Natural killer cell treated with Interleukin-12 subunit alpha and Interleukin-12 subunit beta and Interleukin-15 and Interleukin-18, amount 100 ng/mL, for 72 hours (primary cell): Measurements from ENCODE around the gene AGBL4. TPM values are rescaled to one million over a fixed set of nuclear protein-coding genes. Genes with fewer than 3 reads are reported as not detected.

Experiments
- ATAC-seq, 2 donors: fragments of 150-1000 bp; cut with Tn5 transposase in 1 of 2; sonication (Bioruptor Pico), chemical (Tn5 transposase) in 1 of 2; 2 replicates each; pipeline ENCODE4 v1.10.0; 2021
- DNase-seq: peaks from one replicate; pipeline ENCODE4 v3.0.0; 2022; ENCODE audit warnings: low spot score
- H3K27ac Mint-ChIP-seq, 2 donors: 1 replicate in 1 of 2; 2 replicates in 1 of 2; pipeline ENCODE4 v1.8.0; 2022; ENCODE audit warnings: mixed read lengths in 2 of 2, mild to moderate bottlenecking in 1 of 2, moderate library complexity in 1 of 2
- H3K27me3 Mint-ChIP-seq, 2 donors: 1 replicate in 1 of 2; 2 replicates in 1 of 2; pipeline ENCODE4 v1.8.0; 2022; ENCODE audit warnings: mixed read lengths in 2 of 2
- H3K36me3 Mint-ChIP-seq: one replicate; pipeline ENCODE4 v1.8.0; 2022; ENCODE audit warnings: mixed read lengths
- H3K4me1 Mint-ChIP-seq, 2 donors: 1 replicate in 1 of 2; 2 replicates in 1 of 2; pipeline ENCODE4 v1.8.0; 2022; ENCODE audit warnings: low read depth in 2 of 2, mixed read lengths in 2 of 2, mild to moderate bottlenecking in 1 of 2
- H3K4me3 Mint-ChIP-seq: one replicate; pipeline ENCODE4 v1.8.0; 2022; ENCODE audit warnings: mixed read lengths
- H3K9me3 Mint-ChIP-seq: 2 replicates; pipeline ENCODE4 v1.8.0; 2022; ENCODE audit warnings: mixed read lengths
- total RNA-seq, 2 donors: library from RNA; stranded (reverse); gene quantifications; one replicate each; pipeline ENCODE4 v1.2.3, GENCODE V29; 2022

The AGBL4 gene
- total RNA-seq, 2 donors from 2014 or later = 0.19 TPM; not detected in 1

DNA sequence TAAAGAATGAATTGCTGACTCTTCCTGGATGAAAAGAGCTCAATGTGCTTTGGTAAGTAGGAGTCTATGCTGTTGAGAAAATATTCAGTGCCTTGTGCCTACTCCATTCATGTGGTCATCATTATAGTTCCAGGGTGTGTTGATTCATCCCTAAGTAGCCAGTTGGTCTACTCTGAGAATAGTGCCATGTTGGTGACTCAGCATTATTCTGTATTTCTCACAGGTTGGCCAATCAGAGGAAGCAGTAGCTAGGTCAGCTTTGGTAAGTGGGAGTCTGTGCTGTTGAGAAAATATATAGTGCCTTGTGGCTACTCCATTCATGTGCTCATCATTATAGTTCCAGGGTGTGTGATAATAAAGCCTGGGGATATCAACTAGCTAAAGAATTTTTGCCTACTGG lies 397.3 kb downstream of the AGBL4 start:
- ATAC-seq = no peak

DNA sequence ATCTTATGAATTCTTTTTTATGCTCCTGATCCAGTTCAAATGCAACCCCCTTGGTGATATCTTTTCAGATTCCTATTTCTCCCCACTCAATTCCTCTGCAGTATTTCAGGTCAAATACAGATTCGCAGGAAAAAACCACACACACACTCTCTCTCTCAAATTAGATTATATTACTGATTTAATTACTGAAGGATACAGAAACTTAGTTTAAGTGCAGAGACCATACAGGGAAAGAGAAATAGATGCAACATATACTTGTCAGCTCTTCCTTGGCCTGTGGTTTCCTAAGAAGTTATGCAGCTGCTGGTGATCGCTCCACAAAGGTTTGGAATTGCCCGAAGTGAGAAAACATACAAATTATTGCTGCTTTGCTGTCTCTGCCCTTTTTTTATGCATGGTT lies 400.9 kb downstream of the AGBL4 start:
- ATAC-seq = no peak
- no peak for DNase-seq
- no peak overlapping the region for H3K27ac Mint-ChIP-seq
- H3K36me3 Mint-ChIP-seq = no peaks in the 10 kb centered on the region
- H3K9me3 Mint-ChIP-seq = peaks cover 20% of the 10 kb centered on the region
- H3K4me1 Mint-ChIP-seq = no peaks in the 10 kb centered on the region
- H3K4me3 Mint-ChIP-seq = no peak overlapping the region
- H3K27me3 Mint-ChIP-seq = no peaks in the 10 kb centered on the region

More for the DNA sequence above, 397.3 kb downstream of the AGBL4 start:
- no peaks in the 10 kb centered on the region for H3K27me3 Mint-ChIP-seq
- H3K4me1 Mint-ChIP-seq = no peaks in the 10 kb centered on the region
- no peaks in the 10 kb centered on the region for H3K36me3 Mint-ChIP-seq
- H3K4me3 Mint-ChIP-seq = no peak overlapping the region
- H3K9me3 Mint-ChIP-seq = peaks cover 17% of the 10 kb centered on the region
- DNase-seq = no peak
- no peak overlapping the region for H3K27ac Mint-ChIP-seq

DNA sequence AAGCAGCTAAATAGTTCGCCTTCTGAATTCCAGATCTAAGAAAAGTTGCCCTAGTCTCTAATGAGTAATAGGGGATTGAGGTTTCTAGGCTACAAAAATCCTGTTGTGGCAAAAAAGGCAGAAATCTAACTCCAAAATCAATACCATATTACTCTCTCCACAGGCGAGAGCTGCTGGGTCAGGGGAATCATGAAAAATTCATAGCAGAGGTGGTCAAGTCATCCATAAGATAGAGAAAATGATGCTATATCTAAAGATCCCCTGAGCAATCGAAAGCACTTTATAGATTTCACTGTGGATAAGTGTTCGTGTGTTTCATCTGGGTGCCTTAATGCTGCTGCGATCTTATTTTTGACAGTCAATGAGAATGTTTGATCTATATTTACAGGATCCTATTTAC lies 417.7 kb downstream of the AGBL4 start:
- no peaks in the 10 kb centered on the region for H3K36me3 Mint-ChIP-seq
- ATAC-seq (no peak), DNase-seq (no peak)
- no peak overlapping the region for H3K27ac Mint-ChIP-seq
- H3K9me3 Mint-ChIP-seq = peaks cover 10% of the 10 kb centered on the region
- no peaks in the 10 kb centered on the region for H3K4me1 Mint-ChIP-seq
- H3K27me3 Mint-ChIP-seq = no peaks in the 10 kb centered on the region
- H3K4me3 Mint-ChIP-seq = no peak overlapping the region

DNA sequence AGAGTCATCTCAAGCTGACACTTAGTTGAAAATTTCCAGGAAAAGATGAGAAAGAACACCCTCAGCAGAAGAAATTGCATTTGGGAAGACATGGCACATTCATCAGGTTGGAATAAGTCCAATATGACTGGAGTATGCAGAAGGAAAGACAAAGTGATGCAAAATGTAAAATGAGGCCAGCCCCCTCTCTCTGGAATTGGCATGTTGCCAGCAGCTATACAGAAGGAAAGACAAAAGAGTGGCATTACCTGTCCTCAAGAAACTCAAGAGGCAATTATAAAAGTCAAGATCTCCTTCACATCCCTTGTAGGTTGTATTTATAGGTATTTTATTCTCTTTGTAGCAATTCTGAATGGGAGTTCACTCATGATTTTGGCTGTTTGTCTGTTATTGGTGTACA lies 426.3 kb downstream of the AGBL4 start:
- Mint-ChIP-seq H3K27ac (no peak overlapping the region), H3K9me3 (peaks cover 23% of the 10 kb centered on the region), H3K4me3 (no peak overlapping the region), H3K4me1 (no peaks in the 10 kb centered on the region), H3K36me3 (no peaks in the 10 kb centered on the region), H3K27me3 (no peaks in the 10 kb centered on the region)
- DNase-seq (no peak), ATAC-seq (no peak)

DNA sequence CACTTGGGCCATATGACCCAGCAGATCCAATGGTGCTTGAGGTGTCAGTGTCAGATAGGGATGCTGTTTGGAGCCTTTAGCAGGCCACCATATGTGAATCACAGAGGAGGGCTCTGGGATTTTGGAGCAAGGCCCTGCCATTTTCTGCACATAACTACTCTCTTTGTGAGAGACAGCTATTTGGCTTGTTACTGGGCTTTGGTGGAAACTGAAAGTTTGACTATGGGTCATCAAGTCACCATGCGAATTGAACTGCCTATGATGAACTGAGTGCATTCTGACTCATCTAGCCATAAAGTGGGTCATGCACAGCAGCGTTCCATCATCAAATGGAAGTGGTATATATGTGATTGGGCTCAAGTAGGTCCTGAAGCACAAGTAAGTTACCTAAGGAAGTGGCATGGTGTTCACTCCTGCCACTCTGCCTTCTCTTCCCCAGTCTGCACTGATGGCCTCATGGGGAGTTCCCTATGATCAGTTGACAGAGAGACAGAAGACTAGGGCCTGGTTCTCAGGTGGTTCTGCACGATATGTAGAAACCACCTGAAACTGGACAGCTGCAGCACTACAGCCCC lies 447.3 kb downstream of the AGBL4 start:
- no peaks in the 10 kb centered on the region for H3K4me1 Mint-ChIP-seq

DNA sequence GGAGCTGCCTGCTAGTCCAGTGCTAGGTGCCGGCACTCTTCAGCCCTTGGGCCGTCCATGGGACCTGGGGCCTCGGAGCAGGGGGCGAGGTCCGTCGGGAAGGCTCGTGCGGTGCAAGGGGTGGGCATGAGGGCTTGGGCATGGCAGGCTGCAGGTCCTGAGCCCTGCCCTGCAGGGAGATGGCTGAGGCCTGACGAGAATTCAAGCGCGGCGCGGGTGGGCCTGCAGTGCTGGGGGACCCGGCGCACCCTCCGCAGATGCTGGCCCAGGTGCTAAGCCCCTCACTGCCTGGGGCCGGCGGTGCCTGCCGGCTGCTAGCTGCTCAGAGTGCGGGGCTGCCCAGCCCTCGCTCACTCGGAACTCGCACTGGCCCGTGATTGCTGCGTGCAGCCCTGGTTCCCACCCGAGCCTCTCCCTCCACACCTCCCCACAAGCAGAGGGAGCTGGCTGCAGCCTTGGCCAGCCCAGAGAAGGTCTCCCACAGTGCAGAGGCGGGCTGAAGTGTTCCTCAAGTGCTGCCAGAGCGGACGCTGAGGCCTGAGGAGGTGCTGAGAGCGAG lies 467.0 kb downstream of the AGBL4 start:
- H3K4me1 Mint-ChIP-seq = no peaks in the 10 kb centered on the region
- ATAC-seq (no peak), DNase-seq (no peak)
- H3K36me3 Mint-ChIP-seq = no peaks in the 10 kb centered on the region
- no peak overlapping the region for H3K4me3 Mint-ChIP-seq
- H3K27me3 Mint-ChIP-seq = no peaks in the 10 kb centered on the region
- H3K27ac Mint-ChIP-seq = no peak overlapping the region
- peaks cover 4% of the 10 kb centered on the region for H3K9me3 Mint-ChIP-seq

More for the DNA sequence above, 447.3 kb downstream of the AGBL4 start:
- ATAC-seq (no peak), DNase-seq (no peak)
- H3K36me3 Mint-ChIP-seq = peaks cover 10% of the 10 kb centered on the region
- H3K4me3 Mint-ChIP-seq = no peak overlapping the region
- peaks cover 28% of the 10 kb centered on the region for H3K9me3 Mint-ChIP-seq
- no peak overlapping the region for H3K27ac Mint-ChIP-seq
- H3K27me3 Mint-ChIP-seq = no peaks in the 10 kb centered on the region

DNA sequence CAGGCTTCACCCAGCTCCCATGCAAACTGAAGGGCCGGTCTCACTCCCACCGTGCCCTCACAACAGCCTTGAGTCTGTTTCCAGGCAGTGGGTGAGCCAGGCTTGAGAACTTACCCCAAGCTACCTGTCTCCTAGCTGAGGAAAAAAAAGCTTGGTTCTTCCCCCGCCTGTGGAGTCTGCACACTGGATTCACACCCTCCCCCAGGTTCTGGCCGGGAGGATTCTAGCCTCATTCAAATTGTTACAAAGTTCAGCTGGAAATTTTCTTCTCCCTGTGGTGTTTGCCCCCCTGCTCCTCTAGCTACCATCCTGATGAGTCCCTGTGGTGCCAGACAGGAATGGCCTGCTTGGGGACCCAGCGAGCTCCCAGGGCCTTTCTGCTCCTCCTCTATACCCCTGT lies 471.7 kb downstream of the AGBL4 start:
- Mint-ChIP-seq H3K27ac (no peak overlapping the region), H3K9me3 (peaks cover 6% of the 10 kb centered on the region), H3K27me3 (no peaks in the 10 kb centered on the region), H3K4me3 (no peak overlapping the region), H3K4me1 (no peaks in the 10 kb centered on the region), H3K36me3 (no peaks in the 10 kb centered on the region)
- ATAC-seq = no peak
- no peak for DNase-seq

DNA sequence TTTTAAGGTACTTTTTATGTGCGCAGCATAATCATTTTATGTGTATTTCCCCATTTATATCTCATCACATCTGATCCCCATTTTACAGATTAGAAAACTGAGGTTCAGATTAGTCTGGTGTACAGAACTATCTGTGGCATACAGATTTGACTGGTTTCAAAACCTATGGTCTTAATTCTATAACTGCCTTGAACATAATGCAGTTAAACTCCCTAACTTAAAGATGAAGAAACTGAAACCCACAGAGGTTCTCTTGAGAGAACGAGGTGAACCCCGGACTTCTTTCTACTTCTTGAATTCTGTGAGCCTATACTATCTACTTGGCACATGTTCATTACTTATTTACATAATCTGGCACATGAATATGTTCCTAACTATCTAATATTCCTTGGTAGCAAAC lies 479.1 kb downstream of the AGBL4 start:
- ATAC-seq (no peak), DNase-seq (no peak)
- peaks cover 10% of the 10 kb centered on the region for H3K9me3 Mint-ChIP-seq
- no peaks in the 10 kb centered on the region for H3K4me1 Mint-ChIP-seq
- H3K36me3 Mint-ChIP-seq = no peaks in the 10 kb centered on the region
- no peaks in the 10 kb centered on the region for H3K27me3 Mint-ChIP-seq
- no peak overlapping the region for H3K4me3 Mint-ChIP-seq
- no peak overlapping the region for H3K27ac Mint-ChIP-seq

DNA sequence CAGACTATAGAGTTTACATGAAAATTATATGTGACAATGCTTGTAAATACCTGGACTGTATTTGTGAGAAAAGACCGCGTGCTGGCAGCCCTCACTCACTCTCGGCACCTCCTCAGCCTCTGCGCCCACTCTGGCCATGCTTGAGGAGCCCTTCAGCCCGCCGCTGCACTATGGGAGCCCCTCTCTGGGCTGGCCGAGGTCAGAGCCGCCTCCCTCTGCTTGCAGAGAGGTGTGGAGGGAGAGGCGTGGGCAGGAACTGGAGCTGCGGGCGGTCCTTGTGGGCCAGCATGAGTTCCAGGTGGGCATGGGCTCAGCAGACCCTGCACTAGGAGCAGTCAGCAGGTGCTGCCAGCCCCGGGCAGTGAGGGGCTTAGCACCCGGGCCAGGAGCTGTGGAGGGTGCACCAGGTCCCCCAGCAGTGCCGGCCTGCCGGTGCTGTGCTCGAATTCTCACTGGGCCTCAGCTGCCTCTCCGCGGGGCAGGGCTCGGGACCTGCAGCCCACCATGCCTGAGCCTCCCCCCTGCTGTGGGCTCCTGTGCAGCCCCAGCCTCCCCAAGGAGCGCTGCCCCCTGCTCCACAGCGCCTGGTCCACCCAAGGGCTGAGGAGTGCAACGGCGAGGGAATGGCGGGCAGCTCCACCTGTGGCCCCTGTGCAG lies 482.5 kb downstream of the AGBL4 start:
- no peak overlapping the region for H3K27ac Mint-ChIP-seq

DNA sequence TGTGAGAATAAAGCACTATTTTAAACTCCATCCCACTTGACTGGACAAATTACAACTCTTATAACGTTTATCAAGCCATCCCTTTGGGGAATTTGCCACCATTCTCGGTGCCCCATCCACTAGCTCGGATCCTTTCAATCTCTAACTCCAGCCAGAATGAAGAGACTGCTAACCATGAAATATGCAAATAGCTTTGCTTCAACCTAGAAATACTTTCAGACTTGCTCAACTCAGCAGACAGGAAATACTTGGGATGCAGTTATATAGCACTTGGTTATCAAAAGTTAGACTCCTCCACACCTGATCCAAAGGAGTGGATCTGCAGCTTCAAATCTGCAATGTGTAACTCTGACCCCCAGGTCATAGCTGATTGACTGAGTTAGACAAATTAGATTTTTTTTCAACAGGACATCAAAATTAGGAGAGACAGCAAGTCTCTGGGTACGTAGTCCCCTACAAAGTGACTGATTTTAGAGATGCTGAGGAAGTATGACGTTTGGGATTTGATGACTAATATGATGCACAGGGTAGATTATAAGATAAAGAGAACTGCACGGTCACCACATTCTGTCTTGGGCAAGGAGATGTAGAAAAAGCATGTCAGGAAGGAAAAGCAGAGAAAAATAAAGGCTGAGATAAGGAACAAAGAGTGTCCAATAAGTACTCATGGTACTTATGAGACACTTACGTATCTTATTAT lies 496.0 kb downstream of the AGBL4 start:
- Mint-ChIP-seq H3K27ac (no peak overlapping the region), H3K27me3 (no peaks in the 10 kb centered on the region), H3K36me3 (no peaks in the 10 kb centered on the region), H3K4me3 (no peak overlapping the region), H3K4me1 (no peaks in the 10 kb centered on the region), H3K9me3 (peaks cover 5% of the 10 kb centered on the region)
- DNase-seq (no peak), ATAC-seq (no peak)

More for the DNA sequence above, 482.5 kb downstream of the AGBL4 start:
- H3K9me3 Mint-ChIP-seq = peaks cover 16% of the 10 kb centered on the region
- no peaks in the 10 kb centered on the region for H3K36me3 Mint-ChIP-seq
- H3K4me1 Mint-ChIP-seq = no peaks in the 10 kb centered on the region
- DNase-seq (no peak), ATAC-seq (no peak)
- H3K27me3 Mint-ChIP-seq = no peaks in the 10 kb centered on the region
- no peak overlapping the region for H3K4me3 Mint-ChIP-seq

DNA sequence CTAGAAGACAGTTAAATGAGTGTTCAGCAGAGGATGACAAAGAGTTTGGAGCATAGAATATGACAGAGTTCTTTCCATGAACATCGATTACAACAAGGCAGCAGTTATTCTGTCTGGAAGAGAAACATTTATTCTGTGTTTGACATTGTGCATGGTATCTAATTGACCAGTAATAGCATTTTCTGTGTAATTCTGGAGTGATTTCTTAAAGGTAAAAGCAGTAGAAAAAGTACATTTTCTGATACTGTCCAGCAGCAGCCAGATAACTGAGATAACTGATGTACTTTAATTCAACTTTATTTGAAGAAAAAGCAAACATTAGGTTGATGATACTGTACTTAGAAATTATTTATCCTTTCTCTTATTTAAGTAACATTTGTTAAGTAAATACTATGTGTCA lies 497.1 kb downstream of the AGBL4 start:
- Mint-ChIP-seq H3K36me3 (no peaks in the 10 kb centered on the region), H3K4me1 (no peaks in the 10 kb centered on the region), H3K27me3 (no peaks in the 10 kb centered on the region), H3K4me3 (no peak overlapping the region), H3K9me3 (peaks cover 4% of the 10 kb centered on the region), H3K27ac (no peak overlapping the region)
- ATAC-seq (no peak), DNase-seq (no peak)

DNA sequence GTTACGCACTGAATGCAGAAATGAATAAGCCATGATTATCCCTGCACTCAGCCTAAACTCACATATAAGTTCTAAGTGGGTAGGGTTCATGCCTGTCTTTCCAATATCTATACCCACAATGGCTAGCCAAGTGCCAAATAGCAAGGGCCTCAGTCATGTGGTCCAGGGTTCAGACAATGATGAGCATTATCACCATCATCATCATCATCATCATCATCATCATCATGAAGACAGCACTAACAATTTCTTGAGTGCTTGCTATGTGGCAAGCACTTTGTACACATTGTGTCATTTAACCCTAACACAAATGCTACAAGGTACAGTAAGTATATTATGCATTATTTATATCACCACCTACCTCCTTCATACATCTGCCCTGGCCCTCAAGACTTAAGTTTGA lies 500.0 kb downstream of the AGBL4 start:
- no peak for ATAC-seq
- DNase-seq = no peak
- Mint-ChIP-seq H3K4me3 (no peak overlapping the region), H3K27me3 (no peaks in the 10 kb centered on the region), H3K36me3 (no peaks in the 10 kb centered on the region), H3K9me3 (no peaks in the 10 kb centered on the region), H3K27ac (no peak overlapping the region), H3K4me1 (no peaks in the 10 kb centered on the region)

DNA sequence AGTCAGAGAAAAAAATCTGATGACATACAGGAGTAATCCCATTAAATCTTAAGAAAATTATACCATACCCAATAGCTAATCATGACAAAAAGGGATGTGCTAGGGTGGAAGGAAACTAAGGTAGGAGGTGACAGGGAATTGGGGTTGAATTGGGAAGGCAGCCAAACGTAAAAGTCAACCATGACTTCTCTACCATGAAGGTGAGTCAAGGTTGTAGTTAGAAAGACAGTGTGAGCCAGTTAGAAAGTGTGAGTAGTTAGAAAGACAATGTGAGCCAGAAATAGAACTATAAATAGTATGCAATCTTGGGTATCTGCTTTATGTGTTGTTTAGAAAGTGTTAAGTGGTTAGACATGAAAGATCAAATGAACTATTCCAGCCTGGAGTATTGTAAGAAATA lies 556.8 kb downstream of the AGBL4 start:
- H3K27me3 Mint-ChIP-seq = no peaks in the 10 kb centered on the region
- peaks cover 15% of the 10 kb centered on the region for H3K9me3 Mint-ChIP-seq
- no peak overlapping the region for H3K4me3 Mint-ChIP-seq
- no peaks in the 10 kb centered on the region for H3K36me3 Mint-ChIP-seq
- H3K27ac Mint-ChIP-seq = no peak overlapping the region
- DNase-seq (no peak), ATAC-seq (no peak)
- H3K4me1 Mint-ChIP-seq = no peaks in the 10 kb centered on the region

DNA sequence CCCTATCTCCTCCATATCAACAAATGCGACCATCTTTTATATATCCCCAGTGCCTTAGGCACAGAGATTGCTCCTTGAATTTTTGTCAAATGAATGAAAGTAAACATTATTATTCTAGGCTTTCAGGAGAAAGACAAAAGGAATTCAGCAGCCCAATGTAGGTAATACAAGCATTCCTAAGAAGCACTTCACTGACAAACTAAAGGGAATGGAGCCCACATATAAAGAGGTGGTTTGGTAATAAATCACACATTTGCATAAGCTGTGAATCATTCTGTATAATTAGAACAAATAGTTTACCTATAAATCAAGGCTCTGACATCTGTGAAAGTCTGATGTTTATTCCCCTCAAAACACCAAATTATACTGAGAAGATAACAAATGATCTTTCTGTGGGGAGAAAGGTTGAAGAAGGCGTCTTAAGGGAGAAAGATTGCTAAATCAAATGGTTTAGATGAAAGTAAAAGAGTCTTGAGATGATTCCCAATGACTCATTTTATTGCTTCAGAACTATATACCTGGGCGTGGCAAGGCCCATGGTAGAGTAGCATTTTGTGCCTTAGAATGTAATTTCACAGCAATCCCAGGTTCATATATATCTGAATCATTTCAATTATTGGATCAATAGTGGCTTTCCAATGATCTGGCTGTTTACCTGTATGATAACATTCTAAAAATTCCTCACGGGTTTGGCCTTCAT lies 558.1 kb downstream of the AGBL4 start:
- Mint-ChIP-seq H3K27me3 (no peaks in the 10 kb centered on the region), H3K36me3 (no peaks in the 10 kb centered on the region), H3K4me1 (no peaks in the 10 kb centered on the region), H3K27ac (no peak overlapping the region), H3K4me3 (no peak overlapping the region), H3K9me3 (peaks cover 18% of the 10 kb centered on the region)
- no peak for DNase-seq
- no peak for ATAC-seq
